Pancreas (tissue), 10 donors: ENCODE results near the gene CACNA2D2. TPM values are rescaled to one million over a fixed set of nuclear protein-coding genes. Genes with fewer than 3 reads are reported as not detected.

ENCODE experiments used
- ATAC-seq, 4 donors: fragments of 200-7000 bp; cut with Tn5 transposase; one replicate each; pipeline versions ENCODE4 v1.8.0 to v1.9.1; 2020; ENCODE audit warnings: mild to moderate bottlenecking in 4 of 4, moderate library complexity in 4 of 4
- DNase-seq, 6 donors: peaks; one replicate each; pipeline ENCODE4 v3.0.0-alpha.2; 2020
- FAIRE-seq: peaks from 2 replicates; lab custom pipeline; 2012; peaks lifted over from hg19 to GRCh38; lab: Jason Lieb, UNC
- H3K27ac ChIP-seq, 4 donors: fragments of 200-600 bp; sonication (generic); 1 replicate in 3 of 4; 2 replicates in 1 of 4; pipeline versions ENCODE4 v1.5.0 to v1.8.0; 2020
- H3K27me3 ChIP-seq, 4 donors: fragments of 200-600 bp; one replicate each; pipeline ENCODE4 v1.8.0; 2021
- H3K36me3 ChIP-seq, 3 donors: fragments of 200-600 bp; sonication (generic) in 1 of 3; one replicate each; pipeline versions ENCODE4 v1.5.0 to v1.8.0; 2020 to 2021
- H3K4me1 ChIP-seq, 3 donors: fragments of 200-600 bp; one replicate each; pipeline ENCODE4 v1.8.0; 2021
- H3K4me3 ChIP-seq, 4 donors: fragments of 200-600 bp; sonication (generic) in 2 of 4; one replicate each; pipeline versions ENCODE4 v1.5.0 to v1.8.0; 2020 to 2021
- H3K9me3 ChIP-seq, 4 donors: fragments of 200-600 bp; one replicate each; pipeline ENCODE4 v1.8.0; 2021
- CTCF ChIP-seq, 4 donors: fragments of 200-600 bp; sonication (generic) in 3 of 4; IDR thresholded peaks; one replicate each; pipeline versions ENCODE4 v1.5.0 to v1.8.0; 2021; ENCODE audit warnings: antibody characterized with exemption in 4 of 4
- WGBS, 2 donors: extraction: QIAGEN DNeasy Blood & Tissue Kit; methylation state at CpG; one replicate each; pipeline ENCODE4 v1.1.7; 2013; 5-methylcytosine and 5-hydroxymethylcytosine counted together
- intact Hi-C, 3 donors: fragments of 100-400 bp; cut with DNase I; formaldehyde crosslinking; loops; one replicate each; pipeline versions ENCODE4 v1.11.1 to v1.14.2; 2022
- polyA plus RNA-seq, 2 donors: library from polyadenylated mRNA; stranded (reverse); fragments of 200-250 nt; gene quantifications; one replicate each; pipeline ENCODE4 v1.2.3, GENCODE V29; 2013
- total RNA-seq, 6 donors: library from RNA; stranded (reverse); fragmentation: NEBNext Ultra II Directional in 4 of 6; extraction: Animal tissue kit (Norgen Biotek cat#: 25700) in 4 of 6; gene quantifications; one replicate each; pipeline versions ENCODE4 v1.2.1 to v1.2.4, GENCODE V29; 2021 to 2023
- donor health status: healthy with polysubstance abuse.
- donor health status: DM: no; HTN: no; CAD: no; lungs with moderate emphysema.
- donor health status: DM: no; HTN: no; CAD: no.
- donor health status: control.
- donor health status: control.
- donor health status: Bipolar disorder and iron deficiency.
- donor health status: DM: yes; HTN: yes; CAD: no.
- donor health status: DM: no; HTN: no; CAD: no.
- donor health status: DM: no; HTN: no; CAD: no.
- donor health status: DM: yes; HTN: yes; CAD: no.

Gene CACNA2D2
- total and polyA plus RNA-seq, 8 donors: 1.1 to 19.5 (median 3.3) TPM

GRCh38 chr3:50341537-50341936 is 161.9 kb downstream of the CACNA2D2 start:
- TF ChIP-seq CTCF (IDR thresholded peaks at IDR 0.05): no peak
- Histone ChIP-seq H3K36me3 (no peaks in the 10 kb centered on the region), H3K27me3 (no peaks in the 10 kb centered on the region), H3K4me1 (peaks cover 0 to 9% (median 8%) of the 10 kb centered on the region in 3 donors), H3K9me3 (no peaks in the 10 kb centered on the region), H3K4me3 (no peak overlapping the region), H3K27ac (no peak overlapping the region)
- intact Hi-C loops: loop anchor here in 1 of 3 donors (10.0 kb wide), 1 partner anchor 213 kb away; no protein-coding TSS in a partner anchor
- ATAC-seq: no peak
- WGBS, 2 donors: 90 to 95% methylated on average over 9 of the region's 9 CpGs
- FAIRE-seq: no peak
- peak in 1 of 6 donors; percentile 37 for DNase-seq

GRCh38 chr3:50340448-50341329 is 162.7 kb downstream of the CACNA2D2 start, which contains the start of gene RASSF1:
TSS of gene RASSF1 (minus strand) at chr3:50340836. CDS start at chr3:50340805, 31 bp downstream.
- no peak for FAIRE-seq
- DNase-seq: peak in 4 of 6 donors; percentile 32 to 78 (median 69)
- H3K27ac ChIP-seq: peak within 1 kb of the TSS in 3 of 4 donors; percentile 16 to 60 (median 55)
- no peak for TF ChIP-seq CTCF (IDR thresholded peaks at IDR 0.05)
- intact Hi-C loops: loop anchor here in 1 of 3 donors (10.0 kb wide), 1 partner anchor 214 kb away; no protein-coding TSS in a partner anchor
- H3K27me3 ChIP-seq: no peaks in the 10 kb centered on the region
- H3K36me3 ChIP-seq: no peaks in the 10 kb centered on the region
- peak in 1 of 4 donors; percentile 11 for ATAC-seq
- H3K9me3 ChIP-seq: no peaks in the 10 kb centered on the region
- WGBS, 2 donors: 33 to 42% methylated on average over 66 to 85 of the region's 85 CpGs
- peaks cover 0 to 15% (median 9%) of the 10 kb centered on the region in 3 donors for H3K4me1 ChIP-seq
- H3K4me3 ChIP-seq: peak within 1 kb of the TSS in 3 of 4 donors; percentile 8 to 72 (median 23)

- no peak for DNase-seq
- no peak for ATAC-seq
- WGBS, 2 donors: 72 to 75% methylated on average over 9 of the region's 9 CpGs
- H3K9me3 ChIP-seq: no peaks in the 10 kb centered on the region
- H3K4me1 ChIP-seq: peaks cover 0 to 21% (median 12%) of the 10 kb centered on the region in 3 donors
- H3K27ac ChIP-seq: peak overlapping the region in 3 of 4 donors; percentile 16 to 60 (median 55)
- H3K4me3 ChIP-seq: peak overlapping the region in 2 of 4 donors; percentile 23 to 72
- intact Hi-C loops: loop anchor here in 1 of 3 donors (10.0 kb wide), 1 partner anchor 215 kb away; no protein-coding TSS in a partner anchor
- H3K27me3 ChIP-seq: no peaks in the 10 kb centered on the region
- TF ChIP-seq CTCF (IDR thresholded peaks at IDR 0.05): no peak
- H3K36me3 ChIP-seq: no peaks in the 10 kb centered on the region
- FAIRE-seq: no peak
These were observed 163.3 kb downstream of the CACNA2D2 start for GRCh38 chr3:50340147-50340447.

GRCh38 chr3:50339485-50340146 is 163.8 kb downstream of the CACNA2D2 start:
- Histone ChIP-seq H3K9me3 (no peaks in the 10 kb centered on the region), H3K27ac (peak overlapping the region in 3 of 4 donors; percentile 90 to 97 (median 95)), H3K36me3 (no peaks in the 10 kb centered on the region), H3K4me1 (peaks cover 4 to 26% (median 17%) of the 10 kb centered on the region in 3 donors), H3K4me3 (peak overlapping the region in 1 of 4 donors; percentile 72), H3K27me3 (no peaks in the 10 kb centered on the region)
- WGBS, 2 donors: 87 to 92% methylated on average over 13 to 14 of the region's 14 CpGs
- ATAC-seq: no peak
- DNase-seq: peak in 1 of 6 donors; percentile 49
- TF ChIP-seq CTCF (IDR thresholded peaks at IDR 0.05): no peak
- intact Hi-C loops: loop anchor here in 1 of 3 donors (10.0 kb wide), 1 partner anchor 215 kb away; no protein-coding TSS in a partner anchor
- FAIRE-seq: no peak
